GM12878 (cell line): Measurements from ENCODE around the gene SLC6A17. TPM values are rescaled to one million over a fixed set of nuclear protein-coding genes. Genes with fewer than 3 reads are reported as not detected.

Experiments used
- ATAC-seq: fragments of 200-7000 bp; cut with Tn5 transposase; 3 replicates; pipeline ENCODE4 v1.9.1; 2020; ENCODE audit warnings: mild to moderate bottlenecking, moderate library complexity
- BruUV-seq: library from RNA; stranded (reverse); fragments of 400-500 nt; replicated peaks from 2 replicates; lab custom pipeline; 2021; lab: Mats Ljungman, UMichigan
- CTCF ChIA-PET: fragments of 300-600 bp; sonication (Branson Sonifier 250); formaldehyde crosslinking; extraction: SDS; loops from one replicate; lab custom pipeline; 2021; ENCODE audit warnings: inconsistent platforms; lab: Yijun Ruan, JAX
- POLR2A ChIA-PET: fragments of 350-600 bp; formaldehyde crosslinking; extraction: SDS; loops from one replicate; lab custom pipeline; 2021; ENCODE audit warnings: inconsistent platforms; lab: Charles Lee
- RAD21 ChIA-PET: fragments of 300-600 bp; sonication (Branson Sonifier 250); formaldehyde crosslinking; loops from one replicate; lab custom pipeline; 2023; ENCODE audit warnings: antibody characterized with exemption; ENCODE audit not compliant: unreplicated experiment; lab: Charles Lee
- SMC1A ChIA-PET: fragments of 300-600 bp; sonication (Branson Sonifier 250); formaldehyde crosslinking; loops from one replicate; lab custom pipeline; 2023; ENCODE audit not compliant: unreplicated experiment, uncharacterized antibody; lab: Charles Lee
- DNase-seq: peaks from one replicate; pipeline ENCODE4 v3.0.0-alpha.2; 2011; ENCODE audit warnings: low read depth, low spot score
- FAIRE-seq: peaks from 3 replicates; lab custom pipeline; 2011; peaks lifted over from hg19 to GRCh38; lab: Jason Lieb, UNC
- H2AFZ ChIP-seq: 2 replicates; pipeline ENCODE4 v1.6.0; 2011; ENCODE audit warnings: low read depth, low read length, control low read depth; ENCODE audit not compliant: control insufficient read depth
- H3K27ac ChIP-seq: 2 replicates; pipeline ENCODE4 v1.5.1; 2011; ENCODE audit warnings: control low read depth; ENCODE audit not compliant: control insufficient read depth, insufficient read depth
- H3K27me3 ChIP-seq, 2 experiments: replicated peaks in 1 of 2; 2 replicates each; pipeline versions ENCODE4 v1.6.0 to v1.6.1; 2011; ENCODE audit warnings: low read length in 1 of 2; ENCODE audit not compliant: control insufficient read depth in 2 of 2, insufficient read depth in 2 of 2
- H3K36me3 ChIP-seq, 2 experiments: 2 replicates each; pipeline ENCODE4 v1.5.1; 2011; ENCODE audit warnings: low read length in 1 of 2; ENCODE audit not compliant: control insufficient read depth in 2 of 2, insufficient read depth in 2 of 2
- H3K4me1 ChIP-seq: 2 replicates; pipeline ENCODE4 v1.6.1; 2011; ENCODE audit warnings: mild to moderate bottlenecking, low read length, moderate library complexity, mixed read lengths; ENCODE audit not compliant: control insufficient read depth, insufficient read depth
- H3K4me2 ChIP-seq: 2 replicates; pipeline ENCODE4 v1.6.0; 2011; ENCODE audit warnings: control low read depth; ENCODE audit not compliant: control insufficient read depth, insufficient read depth
- H3K4me3 ChIP-seq: fragments of 200-600 bp; sonication (generic); 2 replicates; pipeline ENCODE4 v1.5.1; 2016
- H3K79me2 ChIP-seq: 2 replicates; pipeline ENCODE4 v1.6.0; 2011; ENCODE audit warnings: low read length; ENCODE audit not compliant: control insufficient read depth, insufficient read depth
- H3K9ac ChIP-seq: 2 replicates; pipeline ENCODE4 v1.8.0; 2011; ENCODE audit warnings: low read length, control low read depth, mixed read lengths; ENCODE audit not compliant: control insufficient read depth, insufficient read depth
- H3K9me3 ChIP-seq: replicated peaks from 3 replicates; pipeline ENCODE4 v1.5.1; 2011; ENCODE audit warnings: mild to moderate bottlenecking, low read length; ENCODE audit not compliant: control insufficient read depth, insufficient read depth
- H4K20me1 ChIP-seq: 2 replicates; pipeline ENCODE4 v1.6.0; 2011; ENCODE audit not compliant: control insufficient read depth, insufficient read depth
- HSF1 ChIP-seq: fragments of 150-350 bp; IDR thresholded peaks from 2 replicates; pipeline ENCODE4 v1.6.1; 2014; ENCODE audit warnings: mild to moderate bottlenecking, low read depth, low read length
- JUND ChIP-seq: IDR thresholded peaks from 2 replicates; pipeline ENCODE4 v1.6.1; 2012; ENCODE audit warnings: low read depth, mild to moderate bottlenecking, low read length, improper control_type of control experiment, moderate library complexity
- MYC ChIP-seq: IDR thresholded peaks from 2 replicates; pipeline ENCODE4 v1.6.1; 2011; ENCODE audit warnings: mild to moderate bottlenecking, low read length, moderate library complexity, inconsistent platforms; ENCODE audit not compliant: insufficient read depth, insufficient replicate concordance, insufficient read length, severe bottlenecking
- SMAD1 ChIP-seq: fragments of 450-650 bp; IDR thresholded peaks from 2 replicates; pipeline ENCODE4 v1.6.1; 2018; ENCODE audit warnings: mild to moderate bottlenecking, low read depth; ENCODE audit not compliant: partially characterized antibody
- STAT3 ChIP-seq: IDR thresholded peaks from 2 replicates; pipeline ENCODE4 v1.6.1; 2011; ENCODE audit warnings: low read depth, low read length, improper control_type of control experiment
- SUZ12 ChIP-seq: fragments of 200-600 bp; sonication (generic); IDR thresholded peaks from one replicate; pipeline ENCODE4 v1.6.1; 2018; ENCODE audit warnings: antibody characterized with exemption, mild to moderate bottlenecking; ENCODE audit not compliant: unreplicated experiment
- TBL1XR1 ChIP-seq: IDR thresholded peaks from 2 replicates; pipeline ENCODE4 v1.6.1; 2012; ENCODE audit warnings: low read depth, low read length, improper control_type of control experiment
- WGBS: methylation state at CpG from one replicate; pipeline ENCODE4 v1.1.6; 2016; ENCODE audit warnings: low lambda C conversion rate; ENCODE audit not compliant: insufficient replicate concordance, insufficient coverage; ENCODE audit errors: missing lambda C conversion rate; 5-methylcytosine and 5-hydroxymethylcytosine counted together
- in situ Hi-C: fragments of 300-500 bp; cut with MboI; formaldehyde crosslinking; loops from 9 replicates; pipeline ENCODE4 v1.14.3; 2018; ENCODE audit warnings: mixed read lengths
- intact Hi-C: fragments of 100-400 bp; cut with micrococcal nuclease; formaldehyde crosslinking; loops from one replicate; pipeline ENCODE4 v1.14.2; 2022; ENCODE audit not compliant: unreplicated experiment
- polyA plus RNA-seq, 11 experiments: library from polyadenylated mRNA; depleted of rRNA in 4 of 11; unstranded in 6 of 11; stranded (reverse) in 5 of 11; fragments of >200 nt; fragmentation: Nextera tagmentation in 4 of 11; fragmentation: Illumina TruSeq in 1 of 11; extraction: Ambion mirVana in 4 of 11; extraction: Trizol in 1 of 11; gene quantifications; 1 replicate in 1 of 11; 2 replicates in 10 of 11; pipeline versions ENCODE4 v1.2.1 to v1.2.3, GENCODE V29; 2011 to 2016; ENCODE audit warnings: inconsistent platforms in 2 of 11, missing spikeins in 2 of 11, low read depth in 1 of 11
- total RNA-seq, 4 experiments: library from RNA; depleted of rRNA in 3 of 4; stranded (reverse); fragments of >200 nt in 3 of 4; fragmentation: Illumina TruSeq in 1 of 4; extraction: Trizol in 1 of 4; gene quantifications; 2 replicates each; pipeline versions ENCODE4 v1.2.1 to v1.2.3, GENCODE V29; 2013 to 2021
- TF ChIP-seq, protein P1 (sequence below): fragments of 450-650 bp; IDR thresholded peaks from 2 replicates; pipeline ENCODE4 v1.6.1; 2018; ENCODE audit warnings: mild to moderate bottlenecking, low read depth, moderate library complexity; ENCODE audit not compliant: partially characterized antibody

SLC6A17 gene
- total and polyA plus RNA-seq, 10 of the 15 experiments (the other 5 are each of a cell fraction or from before 2014, with no cell fraction given): not detected

- Histone ChIP-seq H3K4me2 (no peak overlapping the region), H3K9me3 (no peaks in the 10 kb centered on the region), H3K4me3 (no peak overlapping the region), H3K27ac (no peak overlapping the region), H3K27me3 (peaks cover 0 to 5% of the 10 kb centered on the region in 2 experiments; a peak in 3 of 4 replicates), H3K36me3 (no peaks in the 10 kb centered on the region), H3K9ac (no peak overlapping the region), H4K20me1 (no peaks in the 10 kb centered on the region), H3K79me2 (no peaks in the 10 kb centered on the region), H2AFZ (no peak overlapping the region), H3K4me1 (no peaks in the 10 kb centered on the region)
- intact Hi-C loops (no loop called here), in situ Hi-C loops (no loop called here)
- SMC1A ChIA-PET: no interaction called here
- RAD21 ChIA-PET: no interaction called here
- CTCF ChIA-PET: interaction anchor here (0.6 kb wide), 1 partner anchor 84 kb away, joined by 3 read pairs; no protein-coding TSS in a partner anchor
- no TSS peak for BruUV-seq
- FAIRE-seq (no peak), ATAC-seq (no peak), DNase-seq (no peak)
- POLR2A ChIA-PET: no interaction called here
- 15% methylated on average over 26 of the region's 31 CpGs for WGBS
- TF ChIP-seq SUZ12 (peak; percentile 65), MYC (no peak)
- TF ChIP-seq, all 136 proteins: peak for 1
Observed at GRCh38 chr1:110130113-110130591, 20.1 kb upstream of the SLC6A17 start.

DNA sequence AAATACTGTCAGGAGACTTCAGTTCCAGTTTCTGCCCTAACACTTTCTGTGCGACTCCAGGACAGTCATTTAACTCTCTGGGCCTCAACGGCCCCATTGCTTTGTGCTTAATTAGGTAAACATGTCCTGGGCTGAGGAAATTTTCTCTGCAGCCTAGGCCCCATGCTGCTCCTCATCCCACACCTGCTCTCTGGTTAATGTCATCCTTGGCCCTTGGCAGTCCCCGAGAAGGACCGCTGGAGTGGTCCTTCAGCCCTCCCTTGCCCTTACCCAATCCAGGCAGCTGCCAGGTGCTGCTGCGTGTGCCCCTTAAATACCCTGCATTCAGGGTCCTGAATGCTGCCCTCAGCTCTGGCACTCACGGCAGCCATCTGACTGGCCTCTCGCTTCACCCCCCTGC lies 19.3 kb upstream of the SLC6A17 start:
- BruUV-seq: no TSS peak
- POLR2A ChIA-PET: no interaction called here
- Histone ChIP-seq H3K9me3 (no peaks in the 10 kb centered on the region), H3K4me3 (no peak overlapping the region)
- intact Hi-C loops: no loop called here
- TF ChIP-seq SMAD1 (no peak), STAT3 (no peak), JUND (no peak), HSF1 (no peak), TBL1XR1 (no peak)
- TF ChIP-seq, protein P1, sequence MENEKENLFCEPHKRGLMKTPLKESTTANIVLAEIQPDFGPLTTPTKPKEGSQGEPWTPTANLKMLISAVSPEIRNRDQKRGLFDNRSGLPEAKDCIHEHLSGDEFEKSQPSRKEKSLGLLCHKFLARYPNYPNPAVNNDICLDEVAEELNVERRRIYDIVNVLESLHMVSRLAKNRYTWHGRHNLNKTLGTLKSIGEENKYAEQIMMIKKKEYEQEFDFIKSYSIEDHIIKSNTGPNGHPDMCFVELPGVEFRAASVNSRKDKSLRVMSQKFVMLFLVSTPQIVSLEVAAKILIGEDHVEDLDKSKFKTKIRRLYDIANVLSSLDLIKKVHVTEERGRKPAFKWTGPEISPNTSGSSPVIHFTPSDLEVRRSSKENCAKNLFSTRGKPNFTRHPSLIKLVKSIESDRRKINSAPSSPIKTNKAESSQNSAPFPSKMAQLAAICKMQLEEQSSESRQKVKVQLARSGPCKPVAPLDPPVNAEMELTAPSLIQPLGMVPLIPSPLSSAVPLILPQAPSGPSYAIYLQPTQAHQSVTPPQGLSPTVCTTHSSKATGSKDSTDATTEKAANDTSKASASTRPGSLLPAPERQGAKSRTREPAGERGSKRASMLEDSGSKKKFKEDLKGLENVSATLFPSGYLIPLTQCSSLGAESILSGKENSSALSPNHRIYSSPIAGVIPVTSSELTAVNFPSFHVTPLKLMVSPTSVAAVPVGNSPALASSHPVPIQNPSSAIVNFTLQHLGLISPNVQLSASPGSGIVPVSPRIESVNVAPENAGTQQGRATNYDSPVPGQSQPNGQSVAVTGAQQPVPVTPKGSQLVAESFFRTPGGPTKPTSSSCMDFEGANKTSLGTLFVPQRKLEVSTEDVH: no peak
- TF ChIP-seq, all 136 proteins: peak for 0
- Histone ChIP-seq H3K27ac (no peak overlapping the region), H3K4me2 (no peak overlapping the region), H2AFZ (no peak overlapping the region), H3K36me3 (no peaks in the 10 kb centered on the region), H3K27me3 (peaks cover 0 to 5% of the 10 kb centered on the region in 2 experiments; a peak in 3 of 4 replicates), H4K20me1 (no peaks in the 10 kb centered on the region), H3K9ac (no peak overlapping the region), H3K79me2 (no peaks in the 10 kb centered on the region), H3K4me1 (no peaks in the 10 kb centered on the region)
- in situ Hi-C loops: no loop called here
- DNase-seq (no peak), ATAC-seq (no peak), FAIRE-seq (no peak)
- WGBS: 44% methylated on average over 7 of the region's 7 CpGs
- SMC1A ChIA-PET: no interaction called here
- RAD21 ChIA-PET: no interaction called here
- CTCF ChIA-PET: interaction anchor here (0.6 kb wide), 1 partner anchor 84 kb away, joined by 3 read pairs; no protein-coding TSS in a partner anchor
